HepG2 (cell line): ENCODE data around the gene CBFA2T2. TPM values are rescaled to one million over a fixed set of nuclear protein-coding genes. Genes with fewer than 3 reads are reported as not detected.

Source experiments
- ATAC-seq: fragments of 200-7000 bp; cut with Tn5 transposase; 3 replicates; pipeline ENCODE4 v1.9.1; 2020; ENCODE audit warnings: mild to moderate bottlenecking, moderate library complexity
- BruUV-seq: library from RNA; stranded (reverse); fragments of 400-500 nt; replicated peaks from 2 replicates; lab custom pipeline; 2021; lab: Mats Ljungman, UMichigan
- CTCF ChIA-PET: fragments of 300-600 bp; formaldehyde crosslinking; extraction: SDS; loops from one replicate; lab custom pipeline; 2021; ENCODE audit warnings: low total read pairs, inconsistent platforms, low intra/inter-chr PET ratio; lab: Yijun Ruan, JAX
- POLR2A ChIA-PET: fragments of 350-600 bp; sonication (Branson Sonifier 250); formaldehyde crosslinking; loops from one replicate; lab custom pipeline; 2020; ENCODE audit warnings: antibody characterized with exemption, inconsistent platforms; lab: Yijun Ruan, JAX
- DNase-seq: peaks from one replicate; pipeline ENCODE4 v3.0.0-alpha.2; 2015; ENCODE audit warnings: low spot score
- FAIRE-seq: peaks from 3 replicates; lab custom pipeline; 2011; peaks lifted over from hg19 to GRCh38; lab: Jason Lieb, UNC
- H2AFZ ChIP-seq: one replicate; pipeline ENCODE4 v1.6.1; 2011; ENCODE audit warnings: low read length, inconsistent platforms
- H3K27ac ChIP-seq: fragments of 300-600 bp; 3 replicates; pipeline ENCODE4 v1.8.0; 2011; ENCODE audit warnings: mixed run types, mild to moderate bottlenecking, mixed read lengths, low read length, inconsistent platforms; ENCODE audit not compliant: insufficient read depth; ENCODE audit errors: extremely low read length
- H3K27me3 ChIP-seq, 2 experiments: fragments of 200-600 bp in 1 of 2; 2 replicates in 1 of 2; 3 replicates in 1 of 2; pipeline versions ENCODE4 v1.6.0 to v1.8.0; 2011; ENCODE audit warnings: low read length in 2 of 2, mild to moderate bottlenecking in 2 of 2, moderate library complexity in 2 of 2, inconsistent platforms in 1 of 2; ENCODE audit not compliant: insufficient read depth in 2 of 2, control insufficient read depth in 1 of 2
- H3K36me3 ChIP-seq, 2 experiments: fragments of 200-600 bp in 1 of 2; replicated peaks in 1 of 2; 2 replicates in 1 of 2; 3 replicates in 1 of 2; pipeline versions ENCODE4 v1.5.1 to v1.8.0; 2011; ENCODE audit warnings: low read length in 2 of 2, inconsistent platforms in 1 of 2; ENCODE audit not compliant: insufficient read depth in 2 of 2, control insufficient read depth in 1 of 2
- H3K4me1 ChIP-seq: 2 replicates; pipeline ENCODE4 v1.5.1; 2012; ENCODE audit warnings: low read length, inconsistent platforms; ENCODE audit not compliant: insufficient read depth
- H3K4me2 ChIP-seq: 2 replicates; pipeline ENCODE4 v1.6.0; 2011; ENCODE audit warnings: low read depth, low read length, inconsistent platforms
- H3K4me3 ChIP-seq, 3 experiments: fragments of 200-600 bp in 1 of 3; sonication (generic), shearing (Covaris generic) in 1 of 3; replicated peaks in 1 of 3; 2 replicates each; pipeline ENCODE4 v1.5.1; 2011 to 2016; ENCODE audit warnings: low read length in 3 of 3, inconsistent platforms in 2 of 3, low read depth in 2 of 3, mild to moderate bottlenecking in 2 of 3, control low read depth in 1 of 3, mixed read lengths in 1 of 3; ENCODE audit not compliant: insufficient read depth in 1 of 3
- H3K79me2 ChIP-seq: one replicate; pipeline ENCODE4 v1.6.1; 2011; ENCODE audit warnings: low read length, inconsistent platforms; ENCODE audit not compliant: insufficient read depth
- H3K9ac ChIP-seq: 2 replicates; pipeline ENCODE4 v1.6.0; 2011; ENCODE audit warnings: mild to moderate bottlenecking, low read depth, low read length, inconsistent platforms; ENCODE audit not compliant: insufficient read depth
- H3K9me3 ChIP-seq: 2 replicates; pipeline ENCODE4 v1.5.1; 2012; ENCODE audit warnings: mild to moderate bottlenecking, low read length
- H4K20me1 ChIP-seq: 2 replicates; pipeline ENCODE4 v1.6.0; 2011; ENCODE audit warnings: inconsistent platforms, mild to moderate bottlenecking, low read length, moderate library complexity; ENCODE audit not compliant: insufficient read depth
- FOXA3 ChIP-seq: IDR thresholded peaks from 2 replicates; pipeline ENCODE4 v1.6.1; 2016; ENCODE audit warnings: missing genetic modification reagents, missing compliant biosample characterization
- GATAD2A ChIP-seq: IDR thresholded peaks from 2 replicates; pipeline ENCODE4 v1.6.1; 2016
- HIC2 ChIP-seq: sonication (generic); formaldehyde crosslinking; IDR thresholded peaks from 2 replicates; pipeline ENCODE4 v1.9.0; 2022; ENCODE audit warnings: low read depth, missing genetic modification reagents
- HOMEZ ChIP-seq: IDR thresholded peaks from 2 replicates; pipeline ENCODE4 v1.6.1; 2016; ENCODE audit warnings: low read depth
- KDM5A ChIP-seq: fragments of 200-600 bp; sonication (generic); IDR thresholded peaks from 2 replicates; pipeline ENCODE4 v1.7.0; 2018; ENCODE audit warnings: antibody characterized with exemption, mild to moderate bottlenecking, low read length, borderline replicate concordance
- PATZ1 ChIP-seq: sonication (generic); formaldehyde crosslinking; IDR thresholded peaks from 2 replicates; pipeline ENCODE4 v1.4.0; 2020; ENCODE audit warnings: missing genetic modification reagents
- SAP130 ChIP-seq: IDR thresholded peaks from 2 replicates; pipeline ENCODE4 v1.6.1; 2016; ENCODE audit warnings: low read depth
- ZNF34 ChIP-seq: sonication (generic); formaldehyde crosslinking; IDR thresholded peaks from 2 replicates; pipeline ENCODE4 v1.4.0; 2020; ENCODE audit warnings: mild to moderate bottlenecking, missing genetic modification reagents, borderline replicate concordance
- ZNF652 ChIP-seq: IDR thresholded peaks from 2 replicates; pipeline ENCODE4 v1.6.1; 2016; ENCODE audit warnings: low read depth, borderline replicate concordance
- ZNF790 ChIP-seq: sonication (generic); formaldehyde crosslinking; IDR thresholded peaks from 2 replicates; pipeline ENCODE4 v1.8.0; 2022; ENCODE audit warnings: missing genetic modification reagents, mild to moderate bottlenecking, borderline replicate concordance
- WGBS: methylation state at CpG from one replicate; pipeline ENCODE4 v1.1.6; 2017; ENCODE audit warnings: low lambda C conversion rate; 5-methylcytosine and 5-hydroxymethylcytosine counted together
- in situ Hi-C: cut with HindIII; loops from 2 replicates; pipeline ENCODE4 v1.10.0; 2017; ENCODE audit warnings: low pct_unique_long_range_greater_than_20kb; ENCODE audit not compliant: extremely low pct_ligation_motif_present
- intact Hi-C: fragments of 100-400 bp; cut with micrococcal nuclease; formaldehyde crosslinking; loops from one replicate; pipeline ENCODE4 v1.10.0; 2022; ENCODE audit not compliant: unreplicated experiment
- polyA plus RNA-seq, 8 experiments: library from polyadenylated mRNA; depleted of rRNA in 3 of 8; stranded (reverse) in 7 of 8; unstranded in 1 of 8; fragments of >200 nt; fragmentation: Illumina TruSeq in 4 of 8; extraction: Trizol in 4 of 8; gene quantifications; 2 replicates each; pipeline versions ENCODE4 v1.2.1 to v1.2.3, GENCODE V29; 2011 to 2016; ENCODE audit warnings: low read depth in 4 of 8, missing spikeins in 1 of 8, mixed read lengths in 1 of 8; ENCODE audit not compliant: insufficient read depth in 1 of 8
- total RNA-seq, 5 experiments: library from RNA; depleted of rRNA; stranded (reverse); fragments of >200 nt; fragmentation: Illumina TruSeq; extraction: Trizol; gene quantifications; 2 replicates each; pipeline ENCODE4 v1.2.3, GENCODE V29; 2016; ENCODE audit warnings: low read depth in 1 of 5
- TF ChIP-seq, protein P1 (sequence below): sonication (generic); formaldehyde crosslinking; IDR thresholded peaks from 2 replicates; pipeline ENCODE4 v1.4.0; 2020; ENCODE audit warnings: mild to moderate bottlenecking, missing genetic modification reagents
- TF ChIP-seq, protein P2 (sequence below): IDR thresholded peaks from 2 replicates; pipeline ENCODE4 v1.6.1; 2016; ENCODE audit warnings: low read depth, control low read depth
- TF ChIP-seq, protein P3 (sequence below): sonication (generic); formaldehyde crosslinking; IDR thresholded peaks from 2 replicates; pipeline ENCODE4 v1.9.0; 2021; ENCODE audit warnings: missing genetic modification reagents, mild to moderate bottlenecking, borderline replicate concordance

CBFA2T2 gene
- total and polyA plus RNA-seq, 2 of the 13 experiments (the other 11 are each of a cell fraction or from before 2014, with no cell fraction given), result 6.3 to 21.2 TPM

GRCh38 chr20:33443512-33444239, 46.2 kb upstream of the CBFA2T2 start, which contains the start of gene SNTA1:
TSS of gene SNTA1 (minus strand) at chr20:33443763. CDS start at chr20:33443620, 143 bp downstream.
- peaks cover 0 to 10% of the 10 kb centered on the region in 2 experiments; a peak in 2 of 5 replicates for H3K27me3 ChIP-seq
- H2AFZ ChIP-seq, result peak within 1 kb of the TSS; percentile 51
- ATAC-seq (peak; percentile 85), FAIRE-seq (no peak), DNase-seq (peak; percentile 92)
- BruUV-seq, result no TSS peak
- peaks cover 54% of the 10 kb centered on the region for H3K4me1 ChIP-seq
- no peaks in the 10 kb centered on the region for H3K9me3 ChIP-seq
- H3K4me3 ChIP-seq, result peak within 1 kb of the TSS; percentile 64 to 95 (median 72)
- ChIA-PET CTCF (interaction anchor here (1.2 kb wide), 1 partner anchor 42 kb away, joined by 4 read pairs; no protein-coding TSS in a partner anchor), POLR2A (interaction anchor here (0.6 to 4.4 kb wide), 23 partner anchors 10 to 669 kb away, joined by 3 to 36 read pairs (median 4); partner anchors contain the start of genes CBFA2T2, CDK5RAP1, EIF2S2 and RALY)
- WGBS, result 1% methylated on average over 30 of the region's 75 CpGs
- peak within 1 kb of the TSS; percentile 99 for H3K4me2 ChIP-seq
- H4K20me1 ChIP-seq, result no peaks in the 10 kb centered on the region
- no peaks in the 10 kb centered on the region for H3K79me2 ChIP-seq
- in situ Hi-C loops, result no loop called here
- peak within 1 kb of the TSS; percentile 45 for H3K27ac ChIP-seq
- intact Hi-C loops, result loop anchor here (1.0 to 10.0 kb wide), 3 partner anchors 43 to 291 kb away; partner anchors contain the start of genes CDK5RAP1 and ZNF341
- H3K9ac ChIP-seq, result peak within 1 kb of the TSS; percentile 66
- no peaks in the 10 kb centered on the region for H3K36me3 ChIP-seq
- TF ChIP-seq ZNF652 (CRISPR knock-in tag) (no peak), HOMEZ (CRISPR knock-in tag) (no peak), ZNF34 (CRISPR knock-in tag) (no peak), ZNF790 (no peak), HIC2 (peak; percentile 45; the same call in 1 of the 2 replicates), GATAD2A (CRISPR knock-in tag) (peak; percentile 24; the same call in 1 of the 2 replicates), FOXA3 (CRISPR knock-in tag) (no peak), SAP130 (peak; percentile 67), KDM5A (peak; percentile 48; the same call in 1 of the 2 replicates), PATZ1 (peak; percentile 81)
- TF ChIP-seq, protein P1, sequence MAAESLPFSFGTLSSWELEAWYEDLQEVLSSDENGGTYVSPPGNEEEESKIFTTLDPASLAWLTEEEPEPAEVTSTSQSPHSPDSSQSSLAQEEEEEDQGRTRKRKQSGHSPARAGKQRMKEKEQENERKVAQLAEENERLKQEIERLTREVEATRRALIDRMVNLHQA (CRISPR knock-in tag), result no peak
- TF ChIP-seq, protein P2, sequence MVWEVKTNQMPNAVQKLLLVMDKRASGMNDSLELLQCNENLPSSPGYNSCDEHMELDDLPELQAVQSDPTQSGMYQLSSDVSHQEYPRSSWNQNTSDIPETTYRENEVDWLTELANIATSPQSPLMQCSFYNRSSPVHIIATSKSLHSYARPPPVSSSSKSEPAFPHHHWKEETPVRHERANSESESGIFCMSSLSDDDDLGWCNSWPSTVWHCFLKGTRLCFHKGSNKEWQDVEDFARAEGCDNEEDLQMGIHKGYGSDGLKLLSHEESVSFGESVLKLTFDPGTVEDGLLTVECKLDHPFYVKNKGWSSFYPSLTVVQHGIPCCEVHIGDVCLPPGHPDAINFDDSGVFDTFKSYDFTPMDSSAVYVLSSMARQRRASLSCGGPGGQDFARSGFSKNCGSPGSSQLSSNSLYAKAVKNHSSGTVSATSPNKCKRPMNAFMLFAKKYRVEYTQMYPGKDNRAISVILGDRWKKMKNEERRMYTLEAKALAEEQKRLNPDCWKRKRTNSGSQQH (CRISPR knock-in tag), result no peak; the same call in 1 of the 2 replicates
- TF ChIP-seq, protein P3, sequence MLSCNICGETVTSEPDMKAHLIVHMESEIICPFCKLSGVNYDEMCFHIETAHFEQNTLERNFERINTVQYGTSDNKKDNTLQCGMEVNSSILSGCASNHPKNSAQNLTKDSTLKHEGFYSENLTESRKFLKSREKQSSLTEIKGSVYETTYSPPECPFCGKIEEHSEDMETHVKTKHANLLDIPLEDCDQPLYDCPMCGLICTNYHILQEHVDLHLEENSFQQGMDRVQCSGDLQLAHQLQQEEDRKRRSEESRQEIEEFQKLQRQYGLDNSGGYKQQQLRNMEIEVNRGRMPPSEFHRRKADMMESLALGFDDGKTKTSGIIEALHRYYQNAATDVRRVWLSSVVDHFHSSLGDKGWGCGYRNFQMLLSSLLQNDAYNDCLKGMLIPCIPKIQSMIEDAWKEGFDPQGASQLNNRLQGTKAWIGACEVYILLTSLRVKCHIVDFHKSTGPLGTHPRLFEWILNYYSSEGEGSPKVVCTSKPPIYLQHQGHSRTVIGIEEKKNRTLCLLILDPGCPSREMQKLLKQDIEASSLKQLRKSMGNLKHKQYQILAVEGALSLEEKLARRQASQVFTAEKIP (CRISPR knock-in tag), result no peak
